Fibroblast of skin of left biceps (primary cell): Measurements from ENCODE around the gene CYB5A.
A peak's percentile ranks its signal among the peaks of the same experiment; 100 is the strongest.
"Not testable (repeated sequence)": the region's sequence is repeated elsewhere in the genome, so short reads cannot be mapped to it uniquely, and the experiment has no call there.

ENCODE experiments used
- DNase-seq, 2 experiments: peaks; one replicate each; pipeline ENCODE4 v3.0.0-alpha.2; 2013; ENCODE audit warnings: low read depth in 2 of 2

CYB5A gene, protein sequence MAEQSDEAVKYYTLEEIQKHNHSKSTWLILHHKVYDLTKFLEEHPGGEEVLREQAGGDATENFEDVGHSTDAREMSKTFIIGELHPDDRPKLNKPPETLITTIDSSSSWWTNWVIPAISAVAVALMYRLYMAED

DNA sequence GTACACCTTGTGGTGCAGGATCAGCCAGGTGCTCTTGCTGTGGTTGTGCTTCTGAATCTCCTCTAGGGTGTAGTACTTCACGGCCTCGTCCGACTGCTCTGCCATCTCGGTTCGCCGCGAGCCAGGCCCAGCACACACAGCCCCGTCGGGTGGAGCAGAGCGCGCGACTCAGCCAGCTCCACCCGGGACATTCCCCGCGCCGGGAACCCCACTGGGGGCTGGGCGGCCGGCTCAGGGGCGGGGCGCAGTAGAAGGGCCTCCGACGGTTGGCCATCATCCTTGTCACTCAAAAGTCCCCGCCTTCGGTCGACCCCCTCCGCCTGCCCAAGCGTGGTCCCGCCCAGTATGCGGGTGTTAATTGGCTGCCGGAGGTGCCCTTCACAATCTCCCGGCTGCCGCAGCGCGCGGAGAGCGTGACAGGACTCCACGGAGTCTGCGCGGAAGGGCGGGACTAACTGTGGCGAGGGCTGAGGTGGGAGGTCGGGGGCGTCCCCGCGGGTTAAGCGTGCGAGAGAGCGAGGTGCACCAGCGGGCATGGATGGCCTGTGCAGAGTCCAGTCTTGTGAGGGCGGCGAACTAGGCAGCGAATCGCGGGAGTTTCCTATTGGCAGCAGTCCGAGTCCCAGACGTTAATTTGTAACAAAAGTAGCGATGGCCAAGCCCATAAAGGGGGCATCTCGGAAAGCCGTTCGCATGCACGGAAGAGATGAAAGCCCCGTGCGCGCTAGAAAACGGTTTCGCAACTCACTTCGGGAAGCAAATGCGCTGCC, at the start of gene CYB5A:
CYB5A (minus strand) TSS at position 193 of the 770 bp plus-strand sequence; CDS start at position 105, 88 bp downstream.
- DNase-seq: peak; percentile 90 to 92

DNA sequence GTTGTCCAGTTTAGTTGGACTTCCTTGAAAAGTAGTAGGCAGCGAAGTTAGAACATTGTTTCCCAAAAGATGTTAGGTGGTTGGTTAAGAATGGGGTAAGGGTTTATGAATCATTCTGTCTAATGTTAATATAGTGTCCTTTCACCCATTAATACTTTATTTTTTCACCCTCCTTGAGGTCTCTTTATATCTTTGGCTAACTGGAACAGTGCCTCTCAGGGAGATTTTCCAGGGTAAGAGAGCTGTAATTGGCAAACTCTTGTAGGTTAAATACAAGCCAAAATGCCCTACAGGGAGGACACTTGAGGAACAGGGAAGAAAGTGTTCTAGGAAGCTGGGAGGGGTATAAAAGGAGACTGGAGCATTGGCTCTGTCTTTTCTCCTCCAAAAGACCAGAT, 46.1 kb upstream of the CYB5A start:
- DNase-seq: no peak

DNA sequence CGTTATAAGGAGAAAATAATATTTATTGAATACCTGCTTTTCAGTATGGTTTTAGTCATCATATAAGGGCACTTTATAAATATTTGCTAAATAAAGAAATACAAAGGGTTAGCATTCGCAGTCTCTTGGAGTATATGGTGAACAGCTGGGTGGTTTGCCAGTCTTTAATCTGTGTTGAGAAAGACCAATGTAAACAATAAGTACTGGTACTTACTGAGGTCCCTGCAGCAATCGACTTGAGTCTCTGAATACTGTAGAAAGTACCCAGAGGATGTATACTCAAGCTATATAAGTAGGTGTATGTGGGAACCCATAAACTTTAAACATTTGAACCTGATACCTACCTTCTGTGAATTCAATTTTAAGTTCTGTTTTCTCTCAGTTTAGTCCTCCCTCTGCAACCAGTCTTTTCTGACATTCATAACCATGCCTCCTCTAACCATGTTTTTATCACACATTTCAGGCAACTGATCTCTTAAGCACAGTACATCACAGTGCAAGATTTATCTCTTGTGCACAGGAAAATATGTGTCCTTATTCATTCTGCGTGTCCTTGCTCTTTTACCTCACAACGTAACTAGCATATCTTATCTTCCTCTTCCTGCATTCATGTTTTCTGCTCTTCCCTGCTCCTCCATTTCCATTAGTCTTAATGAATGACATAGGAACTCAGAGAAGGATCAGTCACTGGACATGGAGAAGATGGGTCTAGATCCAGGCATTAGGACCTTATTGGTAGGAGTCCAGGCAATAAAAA, 45.6 kb upstream of the CYB5A start:
- no peak for DNase-seq

DNA sequence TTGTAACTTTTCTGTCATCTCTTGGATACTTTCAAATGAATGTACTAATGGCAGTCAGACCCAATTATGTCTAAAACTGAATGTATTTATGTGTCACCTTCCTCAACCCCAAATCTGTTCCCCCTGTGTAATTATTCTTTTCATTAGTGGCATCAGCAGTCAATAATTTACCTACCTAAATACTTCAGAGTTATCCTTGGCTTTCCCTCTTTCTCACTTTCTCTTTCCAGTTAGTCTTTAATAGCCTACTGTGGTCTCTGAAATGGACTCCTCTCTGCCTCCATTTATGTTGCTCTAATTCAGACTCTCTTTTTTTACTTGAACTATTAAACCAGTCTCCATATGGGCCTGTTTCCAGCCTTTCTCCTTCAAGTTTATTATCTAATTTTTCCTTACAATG, 44.9 kb upstream of the CYB5A start:
- DNase-seq: no peak

DNA sequence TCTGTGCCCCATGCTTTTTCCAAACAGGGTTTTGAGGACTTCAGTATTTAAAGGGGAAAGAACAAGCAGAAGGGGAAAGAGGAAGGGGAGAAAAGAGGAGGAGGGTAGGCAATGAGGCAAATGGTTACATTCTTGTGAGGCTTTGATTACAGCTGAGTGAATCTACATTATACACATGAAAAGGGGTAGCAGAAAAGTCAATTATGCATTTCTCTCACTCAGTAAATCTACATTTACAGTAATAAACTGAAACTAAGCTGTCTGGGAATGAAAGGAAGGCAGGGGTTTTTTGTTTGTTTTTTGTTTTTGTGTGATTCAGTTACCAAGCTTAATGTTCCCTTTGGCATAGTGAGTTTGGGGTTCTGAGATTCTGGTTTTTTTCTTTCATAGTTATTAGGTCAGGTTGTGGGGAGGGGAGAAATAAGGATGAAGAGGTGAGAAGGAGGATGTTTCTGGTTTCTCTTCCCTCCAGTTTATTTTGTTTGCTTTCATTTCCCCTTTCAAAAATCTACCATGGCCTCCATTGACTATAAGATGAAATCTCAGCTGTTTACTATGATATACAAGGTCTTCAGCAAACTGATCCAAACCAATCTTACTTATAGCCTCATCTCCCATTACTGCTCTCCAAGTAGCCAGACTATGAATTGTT, 42.6 kb upstream of the CYB5A start:
- no peak for DNase-seq

DNA sequence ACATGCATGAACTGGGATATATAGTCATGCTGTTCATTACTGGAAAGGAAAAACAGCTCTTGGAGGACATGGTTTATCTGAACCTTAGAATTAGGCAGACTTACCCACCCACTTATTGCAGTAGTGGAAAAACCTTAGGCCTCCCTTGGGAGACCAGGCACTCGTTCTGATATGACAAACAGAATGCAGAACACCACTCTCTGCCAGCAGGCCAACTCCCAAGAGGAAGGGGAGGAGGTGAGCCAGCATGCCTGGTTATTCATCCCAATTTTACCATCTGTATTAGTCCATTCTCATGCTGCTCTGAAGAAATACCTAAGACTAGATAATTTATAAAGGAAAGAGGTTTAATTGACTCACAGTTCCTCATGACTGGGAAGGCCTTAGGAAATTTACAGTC, 41.3 kb upstream of the CYB5A start:
- DNase-seq: no peak

DNA sequence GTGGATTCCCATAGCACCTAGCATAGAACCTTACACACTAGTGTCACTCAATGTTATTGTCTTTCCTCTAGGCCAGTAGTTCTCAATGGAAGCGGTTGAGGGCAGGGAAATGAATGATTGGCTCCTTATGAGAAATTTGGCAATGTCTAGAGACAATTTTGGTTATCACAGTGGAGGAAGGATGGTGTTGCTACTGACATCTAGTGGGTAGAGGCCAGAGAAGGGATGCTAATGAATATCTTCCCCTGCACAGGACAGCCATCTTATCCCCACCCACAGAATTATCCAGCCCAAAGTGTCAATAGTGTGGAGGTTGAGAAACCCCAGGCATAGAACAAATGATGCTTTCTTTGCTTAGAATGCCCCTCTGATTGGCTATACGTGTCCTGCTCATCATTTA, 39.6 kb upstream of the CYB5A start:
- peak in 1 of 2 experiments; percentile 17 for DNase-seq

DNA sequence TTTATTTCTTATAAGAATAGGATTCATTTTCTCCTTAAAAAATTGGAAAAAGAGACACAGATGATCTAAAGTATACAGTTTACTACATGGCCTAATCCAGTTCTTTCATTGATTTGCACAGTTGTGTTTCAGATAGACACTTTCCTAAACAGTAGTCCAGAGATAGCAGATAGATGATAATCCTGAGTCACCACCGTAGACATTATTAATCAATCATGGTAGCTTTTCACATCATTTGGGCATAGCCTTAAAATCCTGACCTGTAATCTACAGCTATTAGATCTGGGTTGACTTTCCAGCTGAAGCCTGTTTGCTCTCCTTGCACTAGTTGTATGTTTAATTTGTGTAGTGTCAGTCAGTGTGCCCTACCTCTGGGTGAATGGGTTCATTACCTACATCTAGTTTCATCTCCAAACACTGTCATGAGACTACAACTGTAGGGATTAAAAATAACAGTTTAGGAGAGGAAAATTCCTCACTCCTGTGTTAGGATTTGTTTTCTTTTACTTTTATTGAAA, 38.0 kb upstream of the CYB5A start:
- DNase-seq: no peak

DNA sequence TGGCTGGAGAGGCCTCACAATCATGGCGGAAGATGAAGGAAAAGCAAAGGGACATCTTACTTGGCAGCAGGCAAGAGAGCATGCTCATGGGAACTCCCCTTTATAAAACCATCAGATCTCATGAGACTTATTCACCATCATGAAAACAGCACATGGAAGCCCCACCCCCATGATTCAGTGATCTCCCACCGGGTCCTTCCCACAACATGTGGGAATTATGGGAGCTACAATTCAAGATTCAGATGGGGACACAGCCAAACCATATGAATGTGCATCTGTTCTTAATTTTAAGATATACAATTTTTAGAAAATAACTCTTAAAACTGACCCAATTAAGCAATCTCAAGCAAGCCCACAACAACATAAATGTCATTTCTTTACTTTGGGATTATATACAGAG, 36.4 kb upstream of the CYB5A start:
- peak; percentile 65 to 68 for DNase-seq

DNA sequence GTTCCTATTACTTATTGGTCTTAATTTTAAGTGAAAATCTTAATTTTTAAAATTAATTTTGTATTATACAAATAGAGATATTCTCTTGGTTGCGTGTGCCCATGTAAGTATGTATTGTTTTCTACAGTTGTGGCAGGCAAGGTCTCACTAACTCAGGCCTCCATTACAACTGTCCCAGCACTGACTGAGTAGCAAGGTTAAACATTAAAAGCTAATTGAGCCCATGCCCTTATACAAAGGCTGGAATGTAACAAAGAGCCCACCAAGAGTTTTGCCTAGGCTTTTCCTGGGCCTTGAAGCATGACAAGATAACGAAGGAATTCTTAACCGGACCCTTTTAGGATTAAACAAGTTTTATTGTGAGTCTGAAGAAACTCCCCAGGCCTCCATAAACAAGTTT, 35.0 kb upstream of the CYB5A start:
- DNase-seq: not testable (repeated sequence)

DNA sequence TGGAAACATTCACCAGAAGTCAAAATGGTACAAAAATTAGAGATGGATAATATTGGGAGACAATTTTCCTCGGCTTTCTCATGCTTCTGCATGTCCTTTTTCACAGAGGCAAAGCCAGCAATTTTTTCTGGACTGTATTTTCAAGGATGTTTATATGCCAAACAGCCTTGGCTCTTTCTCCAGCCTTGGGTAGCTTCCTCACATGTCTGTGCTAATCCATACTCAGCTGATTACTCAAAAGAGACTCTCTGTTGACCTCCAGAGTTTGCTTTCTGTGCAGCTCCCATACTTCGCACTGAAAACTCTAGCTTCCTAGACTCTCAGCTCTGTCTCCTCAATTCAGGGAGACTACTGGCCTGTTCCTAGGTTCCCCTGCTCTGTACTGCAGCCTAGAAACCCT, 34.5 kb upstream of the CYB5A start:
- no peak for DNase-seq

DNA sequence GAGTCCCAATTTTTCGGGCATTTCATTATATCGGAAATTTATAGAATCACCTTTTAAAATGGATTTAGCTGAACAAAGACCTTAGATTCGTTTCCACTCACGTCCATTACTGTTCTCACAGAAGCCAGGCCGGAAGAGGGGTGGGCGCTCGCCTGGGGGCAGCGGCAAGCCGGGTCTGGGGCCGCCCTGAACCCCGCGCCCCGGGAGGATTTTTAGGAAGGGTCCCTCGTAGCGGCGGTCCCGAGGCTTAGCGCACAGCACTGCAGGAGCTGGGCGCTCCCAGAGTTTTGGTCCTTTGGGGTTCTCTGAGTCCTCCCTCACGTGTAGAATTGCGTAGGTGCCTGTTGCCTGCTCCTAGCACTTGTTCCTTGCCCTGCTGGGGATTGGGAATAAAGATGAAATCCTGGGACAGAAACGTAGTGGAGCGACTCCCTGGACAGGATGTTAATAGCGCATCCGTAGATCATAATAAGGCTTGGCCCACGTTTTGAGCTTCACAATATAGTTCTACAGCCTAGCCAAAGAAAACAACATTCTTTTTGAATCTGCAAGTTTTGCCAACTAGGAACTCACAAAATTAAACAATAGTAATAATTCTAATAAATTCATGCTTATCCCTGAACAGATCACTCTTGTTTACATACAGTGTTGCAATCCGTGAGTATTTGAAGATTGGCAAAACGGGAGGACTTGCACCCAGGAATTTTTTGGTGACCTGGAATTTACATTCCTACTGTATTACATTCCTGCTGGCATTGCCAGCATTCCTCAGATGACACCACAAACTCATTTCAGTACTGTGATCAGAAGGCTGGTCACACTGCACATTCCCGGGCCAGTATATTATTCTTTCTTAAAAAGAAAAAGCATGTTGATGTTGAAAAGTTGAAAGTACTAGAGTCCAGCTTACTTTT, 24.8 kb upstream of the CYB5A start:
- DNase-seq: peak; percentile 59 to 60

DNA sequence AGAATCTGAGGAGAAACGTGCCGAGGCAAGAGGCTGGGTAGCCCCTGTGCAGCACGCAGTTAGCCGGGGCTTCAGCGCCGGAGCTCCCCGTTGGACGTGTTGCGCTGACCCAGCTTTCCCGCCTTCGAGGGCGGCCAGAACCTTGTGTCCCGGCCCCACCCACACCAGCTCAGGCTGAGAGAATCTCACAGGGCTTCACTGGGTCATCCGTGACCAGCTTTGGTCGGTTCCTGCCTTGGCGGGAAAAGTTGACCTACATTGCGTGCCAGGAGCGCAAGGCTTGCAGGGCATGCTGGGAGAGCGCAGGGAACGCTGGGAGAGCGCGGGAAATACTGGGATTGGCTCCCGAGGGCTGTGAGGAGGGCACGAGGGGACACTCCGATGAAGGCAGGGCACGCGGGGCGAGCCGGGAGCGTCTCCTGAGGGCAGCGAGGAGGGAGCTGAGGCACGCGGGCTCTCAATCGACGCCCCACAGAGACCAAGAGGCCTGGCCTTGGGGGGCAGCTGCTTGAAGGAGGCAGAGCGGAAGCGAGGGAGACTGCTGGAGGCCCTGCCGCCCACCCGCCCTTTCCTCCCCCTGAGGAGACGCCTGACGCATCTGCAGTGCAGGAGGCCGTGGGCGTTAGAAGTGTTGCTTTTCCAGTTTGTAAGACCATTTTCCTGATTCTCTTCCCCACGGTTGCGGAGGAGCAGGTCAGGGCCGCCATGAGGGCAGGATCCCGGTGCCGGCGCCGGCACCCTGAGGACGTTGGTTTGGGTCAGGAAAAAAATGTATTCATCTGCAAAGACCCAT, 23.9 kb upstream of the CYB5A start, which contains the start of gene C18orf63:
C18orf63 (plus strand) TSS at position 376 of the 793 bp plus-strand sequence. CDS start 2,027 bp downstream, outside the sequence.
- DNase-seq: no peak

DNA sequence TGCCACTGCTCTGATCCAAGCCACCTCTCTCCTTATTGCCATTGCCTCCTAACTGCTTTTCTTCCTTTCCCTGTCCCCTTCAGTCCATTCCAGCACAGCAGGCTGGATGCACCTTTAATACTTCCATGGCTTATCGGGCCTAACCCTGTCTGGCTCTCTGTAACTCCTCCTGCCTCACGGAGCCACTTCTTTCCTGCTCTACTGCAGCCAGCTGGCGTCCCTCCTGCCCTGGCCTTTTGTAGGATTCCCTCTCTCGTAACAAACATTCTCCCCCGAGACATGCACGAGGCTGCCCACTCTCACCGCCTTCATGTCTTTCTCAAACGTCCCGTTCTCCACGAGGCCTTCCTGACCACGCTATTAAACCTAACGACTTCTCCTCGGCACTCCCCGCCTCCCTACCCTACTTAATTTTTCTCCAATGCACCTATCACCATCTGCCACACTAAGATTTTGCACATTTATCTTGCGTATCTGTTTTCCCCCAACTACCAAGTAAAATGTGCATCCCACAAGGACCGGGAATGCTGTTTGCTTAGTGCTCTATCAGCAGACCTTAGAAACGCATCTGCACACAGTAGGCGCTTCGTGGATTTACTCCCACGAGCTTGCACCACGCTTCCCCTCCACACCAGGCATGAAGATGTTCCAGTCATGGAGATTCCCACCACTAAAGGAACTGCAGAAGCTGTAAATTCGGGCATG, 23.1 kb upstream of the CYB5A start:
- DNase-seq: no peak

DNA sequence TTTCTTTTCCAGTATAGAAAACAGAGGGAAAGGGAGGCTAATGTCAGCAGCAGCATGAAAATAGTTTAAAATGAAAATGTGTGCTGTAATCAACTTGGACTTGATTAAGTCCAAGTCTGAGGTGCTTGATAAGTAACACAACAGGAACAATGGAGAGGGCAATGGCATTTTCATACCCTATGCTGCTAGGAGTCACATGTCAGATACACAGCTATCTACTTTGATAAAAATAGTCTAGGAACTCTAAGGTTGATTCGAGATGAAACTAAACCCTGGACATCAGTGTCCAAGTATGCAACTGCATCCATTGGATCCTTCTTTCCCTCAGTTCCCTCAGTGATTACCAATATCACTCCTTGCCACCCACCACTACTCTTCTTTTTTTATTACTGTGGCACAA, 19.2 kb upstream of the CYB5A start:
- no peak for DNase-seq

DNA sequence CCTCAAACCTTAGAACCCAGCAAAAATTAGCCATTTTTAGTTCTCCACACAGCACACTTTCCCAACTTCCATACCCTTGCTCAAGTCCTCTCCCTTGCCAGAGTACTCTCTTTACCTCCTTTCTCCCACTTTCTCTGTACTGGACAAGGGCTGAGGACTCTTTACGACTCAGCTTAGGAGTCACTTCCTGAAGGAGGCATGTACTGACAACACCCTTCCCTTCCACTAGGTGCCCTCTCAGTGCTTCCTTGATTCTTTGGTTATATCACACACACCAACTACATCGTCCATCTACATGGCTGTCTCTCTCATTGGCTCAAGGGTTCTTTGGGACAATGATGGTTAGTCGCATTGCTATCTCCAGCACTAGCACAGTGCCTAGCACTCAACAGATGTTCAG, 18.6 kb upstream of the CYB5A start:
- no peak for DNase-seq

DNA sequence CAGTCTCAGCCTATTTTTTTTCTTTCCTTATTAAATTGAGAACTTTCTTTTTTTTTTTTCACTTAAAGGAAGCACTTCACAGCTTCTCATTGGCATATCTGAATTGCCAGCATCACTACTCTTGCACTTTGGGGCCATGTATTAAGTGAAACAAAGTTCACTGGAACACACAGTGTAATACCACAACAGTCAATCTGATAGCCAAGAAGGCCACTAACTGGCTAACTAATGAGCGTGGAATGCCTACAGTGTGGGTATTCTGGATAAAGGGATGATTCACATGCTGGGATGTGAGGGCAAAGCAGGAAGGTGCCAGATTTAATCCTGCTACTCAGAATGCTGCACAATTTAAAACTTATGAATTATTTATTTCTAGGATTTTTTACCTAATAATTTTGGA, 12.2 kb upstream of the CYB5A start:
- no peak for DNase-seq

DNA sequence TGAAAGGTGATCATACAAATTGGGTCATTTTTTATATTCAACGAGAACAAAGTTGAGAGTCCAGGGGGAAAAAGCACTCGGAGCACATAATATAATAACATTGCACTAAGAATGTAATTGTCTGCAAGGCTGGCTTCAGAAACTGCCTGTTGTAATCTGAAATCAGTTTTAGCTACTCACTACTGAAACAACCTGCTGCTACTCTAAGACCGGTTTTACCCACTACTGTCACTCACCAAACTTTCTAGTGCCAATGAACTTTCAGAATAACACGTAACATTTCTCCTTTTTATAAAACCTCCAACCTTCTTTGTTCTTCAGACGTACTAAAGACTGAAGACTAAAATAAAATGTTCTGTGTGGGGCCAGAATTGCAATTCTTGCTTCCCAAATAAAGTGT, 11.5 kb upstream of the CYB5A start:
- no peak for DNase-seq

DNA sequence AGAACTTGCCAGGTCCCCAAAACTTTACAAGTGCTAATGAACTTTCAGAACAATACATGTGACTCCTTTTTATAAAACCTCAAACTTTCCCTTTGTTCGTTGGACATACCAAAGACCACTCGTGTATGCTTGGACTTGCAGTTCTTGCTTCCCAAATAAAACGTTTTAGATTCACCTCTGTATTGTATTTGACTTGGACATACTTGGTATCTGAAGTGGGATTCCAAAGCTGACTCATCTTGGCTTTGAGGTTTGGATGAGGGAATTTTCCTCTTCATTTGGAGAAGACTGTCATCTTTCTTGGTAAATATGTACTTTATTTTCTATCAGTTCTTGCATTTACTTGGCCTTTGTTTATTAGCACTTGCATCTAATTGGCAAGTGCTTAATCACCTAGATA, 8.0 kb upstream of the CYB5A start:
- no peak for DNase-seq

DNA sequence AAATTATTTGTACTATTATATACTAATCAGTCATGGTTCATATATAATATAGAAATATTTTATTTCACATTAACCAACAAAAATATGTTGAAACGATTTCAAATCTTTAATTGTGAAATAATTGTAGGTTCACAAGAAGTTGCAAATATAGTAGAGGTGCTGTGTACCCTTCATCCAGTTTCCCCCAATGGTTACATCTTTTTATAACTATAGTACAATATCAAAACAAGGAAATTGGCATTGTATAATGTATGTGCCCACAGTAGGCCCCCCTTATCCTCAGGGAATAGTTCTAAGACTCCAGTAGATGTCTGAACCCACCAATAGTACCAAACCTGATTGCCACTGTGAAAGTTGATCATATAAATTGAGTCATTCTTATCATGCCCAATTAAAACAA, 7.4 kb upstream of the CYB5A start:
- DNase-seq: no peak
